H9 (cell line): ENCODE data around the gene OGDH. TPM values are rescaled to one million over a fixed set of nuclear protein-coding genes. Genes with fewer than 3 reads are reported as not detected.

Experiments used
- DNase-seq: peaks from one replicate; pipeline ENCODE4 v3.0.0-alpha.2; 2017
- H2AFZ ChIP-seq: one replicate; pipeline ENCODE4 v1.6.1; 2013; ENCODE audit warnings: mild to moderate bottlenecking, low read length, control low read depth, moderate library complexity
- H2AK5ac ChIP-seq: 2 replicates; pipeline ENCODE4 v1.6.1; 2013; ENCODE audit warnings: low read length, control low read depth, mixed read lengths; ENCODE audit not compliant: insufficient read length
- H2BK120ac ChIP-seq: one replicate; pipeline ENCODE4 v1.6.1; 2013; ENCODE audit warnings: low read depth, mild to moderate bottlenecking, low read length, control low read depth, inconsistent platforms; ENCODE audit not compliant: poor library complexity, severe bottlenecking
- H2BK12ac ChIP-seq: 2 replicates; pipeline ENCODE4 v1.6.1; 2013; ENCODE audit warnings: low read length, control low read depth, mixed read lengths, low read depth; ENCODE audit not compliant: insufficient read length
- H2BK15ac ChIP-seq: 2 replicates; pipeline ENCODE4 v1.6.1; 2013; ENCODE audit warnings: low read depth, low read length, control low read depth
- H2BK20ac ChIP-seq: one replicate; pipeline ENCODE4 v1.6.1; 2013; ENCODE audit warnings: low read depth, mild to moderate bottlenecking, low read length, control low read depth, inconsistent platforms; ENCODE audit not compliant: poor library complexity, severe bottlenecking
- H2BK5ac ChIP-seq: 2 replicates; pipeline ENCODE4 v1.6.1; 2013; ENCODE audit warnings: low read length, control low read depth, mixed read lengths; ENCODE audit not compliant: insufficient read length
- H3K14ac ChIP-seq: 2 replicates; pipeline ENCODE4 v1.6.1; 2013; ENCODE audit warnings: low read length, control low read depth; ENCODE audit not compliant: insufficient read depth
- H3K18ac ChIP-seq: 2 replicates; pipeline ENCODE4 v1.6.1; 2013; ENCODE audit warnings: low read depth, mild to moderate bottlenecking, mixed read lengths, low read length, control low read depth; ENCODE audit not compliant: insufficient read length
- H3K23ac ChIP-seq: 2 replicates; pipeline ENCODE4 v1.6.1; 2013; ENCODE audit warnings: low read length, control low read depth, mixed read lengths, low read depth; ENCODE audit not compliant: insufficient read length
- H3K23me2 ChIP-seq: 2 replicates; pipeline ENCODE4 v1.6.1; 2013; ENCODE audit warnings: low read depth, mild to moderate bottlenecking, mixed read lengths, low read length, control low read depth; ENCODE audit not compliant: insufficient read length, poor library complexity, severe bottlenecking
- H3K27ac ChIP-seq: 2 replicates; pipeline ENCODE4 v1.5.1; 2013; ENCODE audit warnings: low read length, control low read depth, mixed read lengths, low read depth; ENCODE audit not compliant: insufficient read length
- H3K27me3 ChIP-seq: 2 replicates; pipeline ENCODE4 v1.6.1; 2013; ENCODE audit warnings: low read length, control low read depth, inconsistent platforms; ENCODE audit not compliant: insufficient read depth
- H3K4ac ChIP-seq: 2 replicates; pipeline ENCODE4 v1.6.1; 2013; ENCODE audit warnings: low read depth, mild to moderate bottlenecking, control low read depth, inconsistent platforms, low read length, moderate library complexity
- H3K4me1 ChIP-seq: 2 replicates; pipeline ENCODE4 v1.6.1; 2013; ENCODE audit warnings: low read length, control low read depth, inconsistent platforms; ENCODE audit not compliant: insufficient read depth
- H3K4me2 ChIP-seq: 2 replicates; pipeline ENCODE4 v1.6.1; 2013; ENCODE audit warnings: low read length, control low read depth, mixed read lengths; ENCODE audit not compliant: insufficient read length, insufficient read depth
- H3K56ac ChIP-seq: 2 replicates; pipeline ENCODE4 v1.6.1; 2013; ENCODE audit warnings: low read depth, mild to moderate bottlenecking, mixed read lengths, low read length, control low read depth; ENCODE audit not compliant: insufficient read length
- H3K79me1 ChIP-seq: 2 replicates; pipeline ENCODE4 v1.6.1; 2013; ENCODE audit warnings: low read depth, mild to moderate bottlenecking, moderate library complexity, low read length, control low read depth, inconsistent platforms; ENCODE audit not compliant: insufficient read depth, poor library complexity, severe bottlenecking
- H3K79me2 ChIP-seq: 2 replicates; pipeline ENCODE4 v1.6.1; 2013; ENCODE audit warnings: low read length, control low read depth, inconsistent platforms; ENCODE audit not compliant: insufficient read depth
- H3K9ac ChIP-seq: 2 replicates; pipeline ENCODE4 v1.6.1; 2013; ENCODE audit warnings: low read length, control low read depth, mixed read lengths; ENCODE audit not compliant: insufficient read length; ENCODE audit errors: extremely low read depth
- H3K9me3 ChIP-seq: one replicate; pipeline ENCODE4 v1.6.1; 2013; ENCODE audit warnings: low read depth, low read length, inconsistent platforms; ENCODE audit not compliant: control insufficient read depth
- H3T11ph ChIP-seq: one replicate; pipeline ENCODE4 v1.6.1; 2013; ENCODE audit warnings: mild to moderate bottlenecking, low read length, control low read depth, inconsistent platforms
- H4K20me1 ChIP-seq: one replicate; pipeline ENCODE4 v1.6.1; 2013; ENCODE audit not compliant: control insufficient read depth, insufficient read length, insufficient read depth
- H4K5ac ChIP-seq: 2 replicates; pipeline ENCODE4 v1.6.1; 2013; ENCODE audit warnings: low read depth, mild to moderate bottlenecking, mixed read lengths, low read length, control low read depth; ENCODE audit not compliant: insufficient read length
- H4K8ac ChIP-seq: replicated peaks from 2 replicates; pipeline ENCODE4 v1.6.1; 2013; ENCODE audit warnings: low read length, control low read depth, mixed read lengths, low read depth; ENCODE audit not compliant: insufficient read length
- H4K91ac ChIP-seq: 2 replicates; pipeline ENCODE4 v1.6.1; 2013; ENCODE audit warnings: low read depth, mild to moderate bottlenecking, moderate library complexity, mixed read lengths, low read length, control low read depth; ENCODE audit not compliant: insufficient read length
- H3K27ac Mint-ChIP-seq, 3 experiments: 2 replicates in 2 of 3; 3 replicates in 1 of 3; pipeline ENCODE4 v1.8.0; 2020 to 2021; ENCODE audit warnings: mixed read lengths in 3 of 3, mild to moderate bottlenecking in 1 of 3, moderate library complexity in 1 of 3
- H3K27me3 Mint-ChIP-seq: 2 replicates; pipeline ENCODE4 v1.8.0; 2021; ENCODE audit warnings: low read depth, mild to moderate bottlenecking, moderate library complexity, mixed read lengths
- H3K36me3 Mint-ChIP-seq, 3 experiments: 2 replicates in 2 of 3; 3 replicates in 1 of 3; pipeline ENCODE4 v1.8.0; 2020 to 2021; ENCODE audit warnings: low read depth in 3 of 3, mixed read lengths in 3 of 3; ENCODE audit not compliant: insufficient read depth in 1 of 3
- H3K4me1 Mint-ChIP-seq, 2 experiments: 2 replicates each; pipeline ENCODE4 v1.8.0; 2020; ENCODE audit warnings: mixed read lengths in 2 of 2
- H3K4me3 Mint-ChIP-seq, 2 experiments: 2 replicates in 1 of 2; 3 replicates in 1 of 2; pipeline ENCODE4 v1.8.0; 2020 to 2021; ENCODE audit warnings: mild to moderate bottlenecking in 2 of 2, mixed read lengths in 2 of 2, moderate library complexity in 1 of 2
- H3K9me3 Mint-ChIP-seq, 2 experiments: 2 replicates in 1 of 2; 3 replicates in 1 of 2; pipeline ENCODE4 v1.8.0; 2020; ENCODE audit warnings: mild to moderate bottlenecking in 2 of 2, mixed read lengths in 2 of 2, moderate library complexity in 1 of 2
- CTCF ChIP-seq: fragments of 200-600 bp; sonication (generic); conservative IDR thresholded peaks from 3 replicates; pipeline ENCODE4 v1.8.0; 2021; ENCODE audit warnings: antibody characterized with exemption, mild to moderate bottlenecking
- WGBS: extraction: QIAGEN DNeasy Blood & Tissue Kit; methylation state at CpG from one replicate; pipeline ENCODE4 v1.1.7; 2013; ENCODE audit warnings: missing lambda C conversion rate, low lambda C conversion rate, mixed read lengths; ENCODE audit not compliant: insufficient read length; ENCODE audit errors: extremely low coverage; 5-methylcytosine and 5-hydroxymethylcytosine counted together
- total RNA-seq: library from RNA; stranded (reverse); gene quantifications from 2 replicates; pipeline ENCODE4 v1.2.1, GENCODE V29; 2021

The OGDH gene
- total RNA-seq, 1 experiment from 2014 or later = 77.3 TPM

GRCh38 chr7:44735403-44736165 lies 129.2 kb downstream of the OGDH start:
- H3K9ac ChIP-seq = no peak overlapping the region
- no peak overlapping the region for H4K91ac ChIP-seq
- Mint-ChIP-seq H3K9me3 (no peaks in the 10 kb centered on the region), H3K27me3 (no peaks in the 10 kb centered on the region; the same call in none of the 2 replicates), H3K4me3 (no peak overlapping the region), H3K36me3 (no peaks in the 10 kb centered on the region), H3K4me1 (no peaks in the 10 kb centered on the region), H3K27ac (no peak overlapping the region)
- no peak overlapping the region for H3K56ac ChIP-seq
- H2BK5ac ChIP-seq = no peak overlapping the region
- H3K4ac ChIP-seq = no peak overlapping the region
- H2BK15ac ChIP-seq = no peak overlapping the region
- H4K8ac ChIP-seq = no peak overlapping the region
- no peaks in the 10 kb centered on the region for H3K79me1 ChIP-seq
- H3K4me2 ChIP-seq = no peak overlapping the region
- H2BK20ac ChIP-seq = no peak overlapping the region
- no peak overlapping the region for H3K27ac ChIP-seq
- no peak for TF ChIP-seq CTCF
- no peaks in the 10 kb centered on the region for H3K27me3 ChIP-seq
- H3K9me3 ChIP-seq = no peaks in the 10 kb centered on the region
- H3K79me2 ChIP-seq = no peaks in the 10 kb centered on the region
- no peaks in the 10 kb centered on the region for H3K23me2 ChIP-seq
- no peak overlapping the region for H3T11ph ChIP-seq
- H2AFZ ChIP-seq = no peak overlapping the region
- H3K18ac ChIP-seq = no peak overlapping the region
- no peak overlapping the region for H3K23ac ChIP-seq
- H2AK5ac ChIP-seq = no peak overlapping the region
- no peak overlapping the region for H2BK120ac ChIP-seq
- no peak overlapping the region for H2BK12ac ChIP-seq
- H4K5ac ChIP-seq = no peak overlapping the region
- no peak overlapping the region for H3K14ac ChIP-seq
- H3K4me1 ChIP-seq = no peaks in the 10 kb centered on the region
- no CpG with 5 or more reads among the region's 5 CpGs for WGBS
- DNase-seq = no peak
- no peaks in the 10 kb centered on the region for H4K20me1 ChIP-seq
